ENCODE measurements around the gene LAMA2. TPM values are rescaled to one million over a fixed set of nuclear protein-coding genes. Genes with fewer than 3 reads are reported as not detected.

Gene LAMA2
- total RNA-seq, 1 donor from 2014 or later, result 11.4 TPM

- DNase-seq (ENCODE audit: low spot score in 2 of 2) (no peak), FAIRE-seq (no peak)
Observed at GRCh38 chr6:129338683-129339082, 455.7 kb downstream of the LAMA2 start.

DNA sequence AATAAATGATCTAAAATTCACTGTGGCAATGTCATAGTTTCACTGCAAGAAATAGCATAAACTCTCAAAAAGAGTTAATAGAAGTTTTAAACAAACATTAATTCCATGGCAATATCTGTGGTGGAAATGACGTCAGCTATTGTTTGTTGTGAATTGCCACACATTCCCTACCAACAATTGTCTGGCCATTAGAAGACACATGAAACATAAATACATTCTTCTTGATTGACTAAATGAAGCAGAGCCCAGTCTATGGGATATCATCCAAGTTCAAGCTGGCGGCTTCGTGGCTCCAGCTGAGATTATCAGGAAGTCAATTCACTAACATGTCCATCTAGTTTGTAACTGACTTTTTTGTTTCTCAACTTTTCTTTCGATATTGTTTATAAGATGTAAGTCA is 458.0 kb downstream of the LAMA2 start:
- FAIRE-seq (no peak), DNase-seq (ENCODE audit: low spot score in 2 of 2) (no peak)

DNA sequence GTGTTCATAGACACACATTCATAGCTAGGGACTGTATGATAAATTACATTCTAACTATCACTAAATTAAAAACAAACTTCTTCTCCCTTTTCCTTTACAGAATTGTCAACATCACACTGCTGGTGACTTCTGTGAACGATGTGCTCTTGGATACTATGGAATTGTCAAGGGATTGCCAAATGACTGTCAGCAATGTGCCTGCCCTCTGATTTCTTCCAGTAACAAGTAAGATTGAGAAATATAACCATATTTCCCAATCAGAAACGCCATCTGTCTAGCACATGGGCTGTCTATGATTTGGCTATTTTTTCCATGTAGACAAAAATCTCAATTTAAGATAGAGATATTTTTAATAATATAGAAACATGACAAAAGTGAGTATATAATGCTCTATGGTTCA is 459.3 kb downstream of the LAMA2 start:
- no peak for DNase-seq (ENCODE audit: low spot score in 2 of 2)
- FAIRE-seq, result no peak

- FAIRE-seq, result no peak
- DNase-seq (ENCODE audit: low spot score in 2 of 2), result no peak
Observed at GRCh38 chr6:129342796-129343195, 459.9 kb downstream of the LAMA2 start.

DNA sequence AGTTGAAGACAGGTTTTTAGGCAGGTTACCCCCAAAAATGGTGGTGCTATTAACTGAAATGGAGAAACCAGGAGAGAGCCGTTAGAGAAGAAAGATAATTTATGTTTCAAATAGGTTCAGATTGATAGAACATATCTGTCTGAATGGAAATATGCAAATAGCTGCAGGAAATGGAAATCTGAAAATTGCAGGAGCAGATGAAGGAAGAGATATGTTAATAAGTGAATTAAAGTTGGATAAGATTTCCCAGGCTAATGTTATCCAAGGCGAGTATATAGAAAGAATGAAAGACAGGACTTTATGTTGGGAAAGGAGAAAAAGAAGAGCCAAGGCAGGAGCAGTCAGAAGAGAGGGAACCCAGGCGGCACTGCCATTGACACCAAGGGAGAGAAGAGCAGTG is 461.4 kb downstream of the LAMA2 start:
- FAIRE-seq, result no peak
- no peak for DNase-seq (ENCODE audit: low spot score in 2 of 2)

GRCh38 chr6:129345890-129346289 is 463.0 kb downstream of the LAMA2 start:
- FAIRE-seq (no peak), DNase-seq (ENCODE audit: low spot score in 2 of 2) (no peak)

DNA sequence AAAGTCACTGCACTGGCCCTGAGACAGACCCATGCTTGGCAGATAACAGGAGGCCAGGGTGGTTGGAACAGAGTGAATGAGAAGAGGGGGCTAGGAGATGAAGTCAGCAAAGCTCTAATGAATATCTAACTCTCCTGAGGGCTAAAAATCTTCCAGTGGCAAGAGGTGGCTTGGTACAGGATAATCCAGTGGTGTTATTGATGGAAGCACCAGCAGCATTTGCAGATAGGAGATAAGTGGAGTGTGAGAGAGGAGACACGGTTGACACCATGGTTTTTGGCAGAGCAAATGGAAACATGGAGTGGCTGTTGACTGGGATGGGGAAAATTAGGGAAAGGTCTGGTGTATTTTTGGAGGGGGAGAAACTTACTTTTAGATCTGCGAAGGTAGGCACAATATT is 464.0 kb downstream of the LAMA2 start:
- DNase-seq (ENCODE audit: low spot score in 2 of 2), result no peak
- no peak for FAIRE-seq

DNA sequence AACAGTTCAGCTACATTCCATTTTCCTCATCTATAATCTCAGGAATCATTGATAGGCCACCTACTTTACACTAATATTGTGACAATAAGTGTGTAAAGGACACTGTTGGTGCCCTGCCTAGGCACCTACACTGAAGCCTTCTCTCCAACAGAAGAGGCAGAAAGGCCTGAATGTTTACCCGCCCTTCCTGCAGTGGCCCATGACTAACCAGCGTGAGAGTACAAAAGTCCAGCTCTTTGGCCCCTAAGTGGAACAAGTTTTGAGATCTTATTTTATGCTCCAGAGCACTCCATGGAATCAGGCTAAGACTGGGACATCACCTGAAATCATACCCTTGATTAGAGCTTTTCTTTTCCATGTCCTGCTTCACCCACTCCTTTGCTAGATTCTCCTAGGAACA is 467.3 kb downstream of the LAMA2 start:
- FAIRE-seq (no peak), DNase-seq (ENCODE audit: low spot score in 2 of 2) (no peak)

DNA sequence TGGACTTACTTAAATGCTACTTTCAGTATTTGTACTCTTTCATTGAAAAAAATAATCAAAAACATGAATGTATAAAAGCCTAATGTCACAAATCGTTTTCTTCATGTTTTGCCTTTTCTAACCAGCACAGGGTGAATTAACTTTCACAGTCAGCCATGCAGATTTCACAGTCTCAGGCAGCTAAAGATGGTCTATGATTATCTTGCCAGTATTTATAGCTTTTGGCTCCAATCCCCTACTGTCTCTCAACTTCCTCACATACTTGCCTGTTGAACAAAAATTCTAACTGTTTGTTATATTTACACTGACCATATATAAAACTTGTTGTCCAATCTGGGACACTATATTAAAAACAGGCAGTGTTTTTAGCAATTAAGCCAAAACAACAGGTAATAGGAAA is 468.9 kb downstream of the LAMA2 start:
- DNase-seq (ENCODE audit: low spot score in 2 of 2), result no peak
- FAIRE-seq, result no peak

- FAIRE-seq, result no peak
- no peak for DNase-seq (ENCODE audit: low spot score in 2 of 2)
Observed at GRCh38 chr6:129353067-129353466, 470.1 kb downstream of the LAMA2 start.

- DNase-seq (ENCODE audit: low spot score in 2 of 2) (no peak), FAIRE-seq (no peak)
Observed at GRCh38 chr6:129356129-129356528, 473.2 kb downstream of the LAMA2 start.

DNA sequence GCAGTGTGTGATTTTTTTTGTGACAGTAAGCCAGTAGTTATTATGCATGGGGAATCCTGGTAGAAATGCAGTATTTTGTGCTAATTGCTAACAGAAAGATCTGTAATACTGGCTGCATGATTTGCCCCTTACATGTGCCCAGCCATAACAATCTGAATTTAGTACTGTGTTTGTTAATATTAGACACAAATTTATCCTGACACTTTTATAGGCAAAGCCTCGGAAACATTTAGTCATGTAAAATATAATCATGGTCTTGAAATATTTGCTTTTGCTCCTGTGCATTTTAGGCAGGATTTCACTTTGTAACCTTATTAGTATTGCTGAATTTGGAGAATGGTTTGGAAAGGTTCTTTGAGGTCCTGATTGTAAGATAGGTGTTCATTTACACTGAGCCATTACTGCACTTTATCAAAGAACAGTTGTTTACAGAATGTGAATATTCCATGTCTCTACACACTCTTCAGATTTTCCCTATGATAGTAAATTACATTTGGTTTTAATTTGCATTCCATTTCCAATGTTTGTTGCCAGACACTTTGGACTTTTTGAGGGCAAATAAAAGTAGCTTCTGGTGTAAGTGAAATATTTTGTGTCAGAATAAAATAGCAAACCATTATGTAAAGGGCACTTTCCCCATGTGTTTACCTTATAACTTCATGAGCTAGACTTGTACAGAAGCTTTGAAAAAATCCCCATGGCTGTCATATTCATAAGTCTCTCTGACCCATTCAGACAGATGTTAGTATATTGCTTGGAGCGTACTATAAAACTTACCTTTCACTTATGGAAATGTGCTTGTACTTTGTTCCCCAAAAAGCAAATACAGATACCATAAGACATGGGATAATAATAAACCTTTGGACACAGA is 477.1 kb downstream of the LAMA2 start:
- no peak for DNase-seq (ENCODE audit: low spot score in 2 of 2)
- FAIRE-seq, result no peak

DNA sequence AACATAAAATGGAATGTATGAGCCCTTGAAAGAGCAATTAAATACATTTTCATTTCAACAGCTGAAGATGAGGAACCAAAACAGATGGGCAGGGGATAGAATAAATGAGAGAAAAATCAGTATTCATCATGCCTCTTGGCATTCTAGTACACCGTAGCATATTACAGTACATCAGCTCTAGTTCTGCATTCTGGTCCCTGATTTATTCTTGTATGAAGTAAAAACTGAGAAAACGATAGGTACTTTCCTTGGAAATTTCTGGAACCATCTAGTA is 477.7 kb downstream of the LAMA2 start:
- FAIRE-seq (no peak), DNase-seq (ENCODE audit: low spot score in 2 of 2) (no peak)

GRCh38 chr6:129364037-129364436 is 481.1 kb downstream of the LAMA2 start:
- no peak for FAIRE-seq

GRCh38 chr6:129364767-129365166 is 481.8 kb downstream of the LAMA2 start:
- no peak for FAIRE-seq
- DNase-seq (ENCODE audit: low spot score in 2 of 2), result no peak

More at GRCh38 chr6:129364037-129364436, 481.1 kb downstream of the LAMA2 start:
- no peak for DNase-seq (ENCODE audit: low spot score in 2 of 2)

DNA sequence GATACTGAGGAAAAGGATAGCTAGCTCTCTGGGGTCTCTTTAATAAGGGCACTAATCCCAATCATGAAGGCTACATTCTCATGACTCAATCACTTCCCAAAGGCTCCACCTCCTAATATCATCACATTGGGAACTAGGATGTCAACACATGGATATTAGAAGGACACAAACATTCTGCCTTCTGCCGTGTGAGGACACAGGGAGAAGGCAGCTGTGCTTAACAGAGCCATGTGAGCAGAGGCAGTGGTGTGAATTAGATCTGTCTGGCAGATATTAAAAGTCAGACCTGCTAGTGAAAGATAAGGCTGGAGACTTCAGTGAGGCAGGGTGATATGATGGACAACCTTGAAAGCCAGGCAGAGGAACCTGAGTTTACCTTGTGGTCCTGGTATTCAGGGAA is 485.1 kb downstream of the LAMA2 start:
- no peak for DNase-seq (ENCODE audit: low spot score in 2 of 2)
- no peak for FAIRE-seq

DNA sequence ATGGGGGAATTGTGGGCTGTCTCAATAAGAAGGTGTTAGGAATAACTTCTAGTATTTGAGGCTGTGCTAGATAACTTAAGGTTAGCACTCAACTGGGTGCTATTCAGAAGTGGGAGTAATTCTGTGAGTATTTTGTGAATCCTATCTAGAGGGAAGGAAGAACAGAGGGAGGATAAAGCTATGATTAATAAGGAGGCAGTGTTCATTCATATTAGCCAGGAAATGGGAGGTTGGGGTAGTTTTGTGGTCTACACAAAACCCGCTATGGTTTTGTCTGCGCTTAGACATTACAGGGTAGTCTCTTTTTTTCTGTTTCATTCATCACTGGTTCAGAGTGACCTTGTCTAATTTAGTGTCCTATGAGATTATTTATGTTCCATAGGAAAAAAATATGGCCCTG is 486.0 kb downstream of the LAMA2 start:
- no peak for DNase-seq (ENCODE audit: low spot score in 2 of 2)
- no peak for FAIRE-seq

DNA sequence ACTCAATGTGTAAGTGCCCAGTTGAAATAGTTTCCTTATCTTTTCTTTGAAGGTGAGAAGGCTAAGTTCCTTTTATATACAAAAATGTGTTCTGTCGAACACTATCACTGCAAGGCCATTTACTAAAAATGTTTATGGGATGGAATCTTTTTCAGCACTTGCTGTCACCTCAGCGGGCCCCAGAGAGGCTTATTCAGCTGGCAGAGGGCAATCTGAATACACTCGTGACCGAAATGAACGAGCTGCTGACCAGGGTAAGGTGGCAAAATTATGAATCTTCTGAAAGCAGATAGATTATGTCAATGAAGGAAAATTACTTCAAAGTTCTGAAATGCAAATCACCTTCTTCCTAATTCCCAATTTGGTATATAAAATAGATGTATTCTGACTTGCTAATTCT is 486.8 kb downstream of the LAMA2 start:
- DNase-seq (ENCODE audit: low spot score in 2 of 2) (no peak), FAIRE-seq (no peak)

DNA sequence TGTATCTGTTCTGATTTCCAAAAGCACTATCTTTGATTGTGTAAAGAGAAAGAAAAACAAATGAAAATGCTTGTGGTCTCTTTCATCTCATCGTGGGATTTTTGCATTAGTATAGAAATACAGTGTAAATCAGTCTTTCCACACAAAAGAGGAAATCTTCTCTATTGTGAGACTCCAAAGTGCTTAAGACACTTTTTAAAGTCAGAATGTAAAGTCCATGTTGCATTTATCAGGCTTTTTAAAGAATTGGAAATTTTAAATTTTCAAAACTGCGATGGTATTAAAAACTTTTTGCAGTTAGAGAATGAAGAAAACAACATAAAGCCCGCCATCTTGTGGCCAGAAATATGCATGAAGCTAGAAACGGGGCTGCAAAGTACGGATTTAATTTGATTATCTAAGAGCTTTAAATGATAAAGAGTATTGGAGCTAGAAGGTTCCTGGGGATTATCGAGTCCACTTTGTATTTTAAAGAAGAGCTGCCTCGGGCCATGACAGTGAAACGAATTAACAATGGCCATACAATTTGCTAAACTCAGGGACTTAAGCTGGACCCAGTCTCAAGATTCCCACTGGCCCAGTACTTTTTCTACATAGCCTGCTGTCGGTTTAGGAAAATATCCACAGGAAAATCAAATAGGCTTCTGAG is 487.5 kb downstream of the LAMA2 start:
- peak; percentile 1 to 3 for DNase-seq (ENCODE audit: low spot score in 2 of 2)
- FAIRE-seq, result peak; percentile 77

DNA sequence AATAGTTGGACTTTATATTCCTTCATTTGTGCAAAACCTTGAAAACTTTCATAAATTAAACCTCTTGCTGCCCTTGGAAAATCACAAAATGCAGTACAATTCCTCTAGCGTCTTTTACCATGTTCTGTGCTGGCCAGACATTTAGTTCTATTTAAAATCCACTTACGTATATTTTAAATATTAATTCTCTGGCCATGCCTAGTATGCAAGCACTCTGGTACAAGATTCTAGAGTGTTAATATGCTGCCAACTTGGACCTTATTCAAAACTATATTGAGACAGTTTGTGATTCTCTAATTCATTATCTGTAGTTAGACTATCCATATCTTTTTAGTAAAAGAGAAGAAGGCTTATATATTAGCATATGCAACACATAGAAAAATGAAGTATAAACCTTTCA is 498.9 kb downstream of the LAMA2 start:
- FAIRE-seq (no peak), DNase-seq (ENCODE audit: low spot score in 2 of 2) (no peak)

GRCh38 chr6:129382916-129383315 is 500.0 kb downstream of the LAMA2 start:
- DNase-seq (ENCODE audit: low spot score in 2 of 2) (no peak), FAIRE-seq (no peak)

GRCh38 chr6:129385117-129385516 is 502.2 kb downstream of the LAMA2 start:
- FAIRE-seq (no peak), DNase-seq (ENCODE audit: low spot score in 2 of 2) (no peak)
